DND-41 (cell line): ENCODE measurements around the gene NDUFB2.

Source experiments
- EZH2 ChIP-seq: IDR thresholded peaks from 3 replicates; pipeline ENCODE4 v1.6.1; 2012; ENCODE audit warnings: borderline replicate concordance, low read depth, mild to moderate bottlenecking, moderate library complexity, low read length, inconsistent platforms; ENCODE audit not compliant: severe bottlenecking
- TF ChIP-seq, protein P1 (sequence below): IDR thresholded peaks from 2 replicates; pipeline ENCODE4 v1.5.1; 2012; ENCODE audit warnings: borderline replicate concordance, low read length, moderate library complexity, mild to moderate bottlenecking; ENCODE audit not compliant: poor library complexity, severe bottlenecking; ENCODE audit errors: extremely low read depth

DNA sequence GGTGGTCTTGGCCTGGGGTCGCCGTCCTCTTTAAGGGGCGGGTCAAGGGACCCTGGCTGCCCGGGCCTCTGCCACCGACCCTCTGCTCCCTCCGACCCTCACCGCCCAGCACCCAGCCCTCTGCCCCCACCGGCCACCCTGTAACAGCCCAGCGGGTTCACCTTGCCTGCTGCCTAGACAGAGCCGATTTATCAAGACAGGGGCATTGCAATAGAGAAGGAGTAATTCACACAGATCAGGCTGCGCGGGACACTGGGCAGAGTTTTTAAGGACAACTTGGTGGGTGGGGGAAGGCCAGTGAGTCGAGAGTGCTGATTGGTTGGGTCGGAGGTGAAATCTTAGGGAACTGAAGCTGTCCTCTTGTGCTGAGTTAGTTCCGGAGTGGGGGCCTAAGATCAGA is 24.5 kb upstream of the NDUFB2 start:
- TF ChIP-seq, protein P1, sequence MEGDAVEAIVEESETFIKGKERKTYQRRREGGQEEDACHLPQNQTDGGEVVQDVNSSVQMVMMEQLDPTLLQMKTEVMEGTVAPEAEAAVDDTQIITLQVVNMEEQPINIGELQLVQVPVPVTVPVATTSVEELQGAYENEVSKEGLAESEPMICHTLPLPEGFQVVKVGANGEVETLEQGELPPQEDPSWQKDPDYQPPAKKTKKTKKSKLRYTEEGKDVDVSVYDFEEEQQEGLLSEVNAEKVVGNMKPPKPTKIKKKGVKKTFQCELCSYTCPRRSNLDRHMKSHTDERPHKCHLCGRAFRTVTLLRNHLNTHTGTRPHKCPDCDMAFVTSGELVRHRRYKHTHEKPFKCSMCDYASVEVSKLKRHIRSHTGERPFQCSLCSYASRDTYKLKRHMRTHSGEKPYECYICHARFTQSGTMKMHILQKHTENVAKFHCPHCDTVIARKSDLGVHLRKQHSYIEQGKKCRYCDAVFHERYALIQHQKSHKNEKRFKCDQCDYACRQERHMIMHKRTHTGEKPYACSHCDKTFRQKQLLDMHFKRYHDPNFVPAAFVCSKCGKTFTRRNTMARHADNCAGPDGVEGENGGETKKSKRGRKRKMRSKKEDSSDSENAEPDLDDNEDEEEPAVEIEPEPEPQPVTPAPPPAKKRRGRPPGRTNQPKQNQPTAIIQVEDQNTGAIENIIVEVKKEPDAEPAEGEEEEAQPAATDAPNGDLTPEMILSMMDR = no peak
- TF ChIP-seq EZH2 = no peak
